BLaER1 treated with 17β-estradiol and CSF1 and Interleukin-3, amounts not matched to agents 10 nM and 100 nM (cell line): ENCODE data around the gene TAS1R3.

Experiments used
- H3K27ac ChIP-seq, 11 experiments: shearing (Covaris generic); formaldehyde crosslinking; 2 replicates each; pipeline ENCODE4 v1.8.1; 2022
- H3K27me3 ChIP-seq, 11 experiments: shearing (Covaris generic); formaldehyde crosslinking; 2 replicates each; pipeline ENCODE4 v1.8.1; 2022
- H3K36me3 ChIP-seq, 11 experiments: shearing (Covaris generic); formaldehyde crosslinking; 2 replicates each; pipeline ENCODE4 v1.8.1; 2022
- H3K4me1 ChIP-seq, 10 experiments: shearing (Covaris generic); formaldehyde crosslinking; 2 replicates each; pipeline ENCODE4 v1.8.1; 2022
- H3K4me2 ChIP-seq, 11 experiments: shearing (Covaris generic); formaldehyde crosslinking; 2 replicates each; pipeline ENCODE4 v1.8.1; 2022
- H3K4me3 ChIP-seq, 10 experiments: shearing (Covaris generic); formaldehyde crosslinking; 2 replicates each; pipeline ENCODE4 v1.8.1; 2022
- H3K9ac ChIP-seq, 11 experiments: shearing (Covaris generic); formaldehyde crosslinking; 2 replicates each; pipeline ENCODE4 v1.8.1; 2022
- H3K9me3 ChIP-seq, 11 experiments: shearing (Covaris generic); formaldehyde crosslinking; replicated peaks in 1 of 11; 2 replicates each; pipeline ENCODE4 v1.8.1; 2022
- H4K20me1 ChIP-seq, 11 experiments: shearing (Covaris generic); formaldehyde crosslinking; 2 replicates each; pipeline ENCODE4 v1.8.1; 2022
- Cebpa-rat ChIP-seq, 11 experiments: shearing (Covaris generic); IDR thresholded peaks; 2 replicates each; pipeline ENCODE4 v1.8.1; 2022

Gene TAS1R3

GRCh38 chr1:1324084-1324523 lies 7.0 kb upstream of the TAS1R3 start:
- H3K36me3 ChIP-seq = peaks cover 23 to 66% (median 52%) of the 10 kb centered on the region in 11 experiments
- H3K9ac ChIP-seq = peak overlapping the region; percentile 90 to 99 (median 92)
- TF ChIP-seq Cebpa-rat (IDR thresholded peaks at IDR 0.05) = no peak
- H3K27me3 ChIP-seq = no peaks in the 10 kb centered on the region
- H4K20me1 ChIP-seq = peaks cover 60 to 87% (median 82%) of the 10 kb centered on the region in 11 experiments
- peaks cover 24 to 56% (median 48%) of the 10 kb centered on the region in 10 experiments for H3K4me1 ChIP-seq
- H3K4me3 ChIP-seq = peak overlapping the region; percentile 85 to 97 (median 92)
- peak overlapping the region; percentile 51 to 83 (median 59); a peak in 20 of 22 replicates for H3K4me2 ChIP-seq
- H3K27ac ChIP-seq = peak overlapping the region; percentile 77 to 93 (median 85)
- H3K9me3 ChIP-seq = no peaks in the 10 kb centered on the region

- H3K27ac ChIP-seq = peak within 1 kb of the TSS; percentile 77 to 93 (median 85)
- peaks cover 17 to 62% (median 46%) of the 10 kb centered on the region in 11 experiments for H3K36me3 ChIP-seq
- H3K4me3 ChIP-seq = peak within 1 kb of the TSS; percentile 85 to 97 (median 92)
- TF ChIP-seq Cebpa-rat (IDR thresholded peaks at IDR 0.05) = no peak
- no peaks in the 10 kb centered on the region for H3K9me3 ChIP-seq
- peak within 1 kb of the TSS; percentile 97 to 100 (median 99) for H3K4me2 ChIP-seq
- H3K4me1 ChIP-seq = peaks cover 24 to 56% (median 48%) of the 10 kb centered on the region in 10 experiments
- H3K27me3 ChIP-seq = no peaks in the 10 kb centered on the region
- peak within 1 kb of the TSS; percentile 90 to 99 (median 92) for H3K9ac ChIP-seq
- H4K20me1 ChIP-seq = peaks cover 55 to 87% (median 81%) of the 10 kb centered on the region in 11 experiments
Observed at GRCh38 chr1:1324524-1325287, 6.4 kb upstream of the TAS1R3 start, which contains the start of the genes CPTP and INTS11. Gene CPTP, plus strand, starts transcription at chr1:1324802. Its CDS starts 2,109 bp downstream, at chr1:1326911. Gene INTS11, minus strand, starts transcription at chr1:1324660. Its CDS starts 52 bp downstream, at chr1:1324608.

- no peaks in the 10 kb centered on the region for H3K27me3 ChIP-seq
- H3K4me2 ChIP-seq = peak overlapping the region; percentile 97 to 100 (median 99)
- H3K9me3 ChIP-seq = no peaks in the 10 kb centered on the region
- no peak for TF ChIP-seq Cebpa-rat (IDR thresholded peaks at IDR 0.05)
- H3K4me3 ChIP-seq = peak overlapping the region; percentile 85 to 97 (median 92)
- H4K20me1 ChIP-seq = peaks cover 50 to 86% (median 76%) of the 10 kb centered on the region in 11 experiments
- peaks cover 9 to 54% (median 39%) of the 10 kb centered on the region in 11 experiments; a peak in 20 of 22 replicates for H3K36me3 ChIP-seq
- peak overlapping the region; percentile 90 to 99 (median 92) for H3K9ac ChIP-seq
- H3K27ac ChIP-seq = peak overlapping the region; percentile 68 to 93 (median 78)
- peaks cover 24 to 58% (median 48%) of the 10 kb centered on the region in 10 experiments for H3K4me1 ChIP-seq
Observed at GRCh38 chr1:1325288-1326074, 5.6 kb upstream of the TAS1R3 start.

- peak overlapping the region; percentile 97 to 100 (median 99) for H3K4me2 ChIP-seq
- peak overlapping the region in 1 of 11 experiments; percentile 85; a peak in 1 of 22 replicates for H3K27ac ChIP-seq
- H3K9ac ChIP-seq = peak overlapping the region; percentile 90 to 99 (median 92)
- H3K36me3 ChIP-seq = peaks cover 8 to 48% (median 32%) of the 10 kb centered on the region in 11 experiments; a peak in 20 of 22 replicates
- no peaks in the 10 kb centered on the region for H3K27me3 ChIP-seq
- peaks cover 43 to 86% (median 72%) of the 10 kb centered on the region in 11 experiments for H4K20me1 ChIP-seq
- H3K4me1 ChIP-seq = peaks cover 24 to 56% (median 44%) of the 10 kb centered on the region in 10 experiments
- no peak for TF ChIP-seq Cebpa-rat (IDR thresholded peaks at IDR 0.05)
- H3K4me3 ChIP-seq = peak overlapping the region; percentile 85 to 97 (median 92); a peak in 19 of 20 replicates
- no peaks in the 10 kb centered on the region for H3K9me3 ChIP-seq
Observed at GRCh38 chr1:1326075-1326605, 4.9 kb upstream of the TAS1R3 start.

- H3K36me3 ChIP-seq = peaks cover 8 to 37% (median 23%) of the 10 kb centered on the region in 11 experiments; a peak in 17 of 22 replicates
Observed at GRCh38 chr1:1327291-1327690, 3.8 kb upstream of the TAS1R3 start.

GRCh38 chr1:1328254-1328653 lies 2.8 kb upstream of the TAS1R3 start:
- Histone ChIP-seq H3K36me3 (peaks cover 8 to 31% (median 23%) of the 10 kb centered on the region in 11 experiments; a peak in 17 of 22 replicates), H3K27ac (no peak overlapping the region), H3K27me3 (no peaks in the 10 kb centered on the region), H3K9ac (peak overlapping the region in 7 of 11 experiments; percentile 10 to 60 (median 27); a peak in 8 of 22 replicates), H3K4me2 (no peak overlapping the region; a peak in 2 of 22 replicates), H3K9me3 (no peaks in the 10 kb centered on the region), H3K4me1 (peaks cover 18 to 40% (median 32%) of the 10 kb centered on the region in 10 experiments), H4K20me1 (peaks cover 28 to 85% (median 65%) of the 10 kb centered on the region in 11 experiments; a peak in 21 of 22 replicates), H3K4me3 (no peak overlapping the region)
- no peak for TF ChIP-seq Cebpa-rat (IDR thresholded peaks at IDR 0.05)

More at GRCh38 chr1:1327291-1327690, 3.8 kb upstream of the TAS1R3 start:
- Histone ChIP-seq H3K27me3 (no peaks in the 10 kb centered on the region), H4K20me1 (peaks cover 32 to 82% (median 66%) of the 10 kb centered on the region in 11 experiments; a peak in 21 of 22 replicates), H3K4me1 (peaks cover 24 to 46% (median 38%) of the 10 kb centered on the region in 10 experiments), H3K9me3 (no peaks in the 10 kb centered on the region), H3K9ac (no peak overlapping the region), H3K4me3 (no peak overlapping the region), H3K4me2 (no peak overlapping the region), H3K27ac (no peak overlapping the region)
- TF ChIP-seq Cebpa-rat (IDR thresholded peaks at IDR 0.05) = no peak

- no peak overlapping the region for H3K9ac ChIP-seq
- no peak overlapping the region for H3K27ac ChIP-seq
Observed at GRCh38 chr1:1329304-1330210, 1.5 kb upstream of the TAS1R3 start.

More at GRCh38 chr1:1329304-1330210, 1.5 kb upstream of the TAS1R3 start:
- no peaks in the 10 kb centered on the region for H3K27me3 ChIP-seq
- H3K4me1 ChIP-seq = peaks cover 14 to 36% (median 28%) of the 10 kb centered on the region in 10 experiments
- no peaks in the 10 kb centered on the region for H3K9me3 ChIP-seq
- H3K4me3 ChIP-seq = no peak overlapping the region
- H3K36me3 ChIP-seq = peaks cover 8 to 34% (median 23%) of the 10 kb centered on the region in 11 experiments; a peak in 17 of 22 replicates
- H3K4me2 ChIP-seq = peak overlapping the region in 1 of 11 experiments; percentile 9; a peak in 1 of 22 replicates
- H4K20me1 ChIP-seq = peaks cover 24 to 95% (median 66%) of the 10 kb centered on the region in 11 experiments; a peak in 21 of 22 replicates
- TF ChIP-seq Cebpa-rat (IDR thresholded peaks at IDR 0.05) = no peak
